HG03139 (cell line): ENCODE results near the gene JRKL.
"Not testable (repeated sequence)": the region's sequence is repeated elsewhere in the genome, so short reads cannot be mapped to it uniquely, and the experiment has no call there.

Experiments used
- ATAC-seq: cut with Tn5 transposase; IDR thresholded peaks from one replicate; pipeline ENCODE4 v1.9.1; 2021; ENCODE audit not compliant: unreplicated experiment

The JRKL gene

DNA sequence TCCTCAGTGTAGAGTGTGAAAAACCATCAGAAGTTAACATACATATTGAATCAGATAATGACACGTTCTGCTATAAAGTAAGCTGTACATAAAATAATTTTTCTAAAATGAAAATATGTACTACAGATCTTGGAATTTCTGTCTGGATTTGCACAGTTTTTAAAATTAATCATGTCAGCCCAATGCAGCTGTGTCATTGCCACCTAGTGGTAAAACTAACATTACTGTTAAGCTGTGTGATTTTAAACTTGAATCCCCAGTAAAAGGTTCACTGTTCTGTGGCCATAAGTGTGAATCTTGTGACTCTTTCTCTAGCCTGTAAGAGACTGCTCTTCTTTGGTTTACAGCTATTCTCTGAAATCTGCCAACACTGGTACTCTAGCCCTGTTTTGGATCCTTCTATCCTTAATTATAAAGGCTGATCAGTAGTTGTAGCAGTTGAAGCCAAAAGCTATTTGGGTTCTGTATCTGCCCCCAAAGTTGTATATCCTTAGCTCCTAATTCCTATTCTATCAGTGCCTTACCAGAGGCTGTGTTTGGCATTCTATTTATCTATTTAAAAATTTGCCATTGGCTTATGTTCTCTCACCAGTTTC is 4.0 kb downstream of the JRKL start:
- ATAC-seq: no peak

- ATAC-seq: no peak
These were observed 5.0 kb downstream of the JRKL start for GRCh38 chr11:96394773-96395172.

DNA sequence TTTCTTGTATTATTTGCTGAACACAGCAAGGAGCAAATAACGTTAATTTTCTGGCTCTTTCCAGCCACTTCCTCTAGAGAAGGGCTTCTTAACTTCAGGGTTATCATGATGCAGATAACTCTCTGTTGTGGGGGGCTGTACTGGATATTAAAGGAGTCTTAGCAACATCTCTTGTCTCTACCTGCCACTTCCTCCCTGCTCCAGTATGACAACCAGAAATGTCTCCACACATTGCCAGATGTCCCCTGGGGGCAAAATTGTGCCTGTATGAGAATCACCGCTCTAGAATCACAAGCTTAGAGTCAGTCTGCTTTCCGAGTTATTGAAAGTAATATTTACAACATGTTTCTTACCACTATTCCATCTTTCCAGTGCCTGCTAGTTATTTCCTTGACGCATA is 6.8 kb downstream of the JRKL start:
- ATAC-seq: no peak

DNA sequence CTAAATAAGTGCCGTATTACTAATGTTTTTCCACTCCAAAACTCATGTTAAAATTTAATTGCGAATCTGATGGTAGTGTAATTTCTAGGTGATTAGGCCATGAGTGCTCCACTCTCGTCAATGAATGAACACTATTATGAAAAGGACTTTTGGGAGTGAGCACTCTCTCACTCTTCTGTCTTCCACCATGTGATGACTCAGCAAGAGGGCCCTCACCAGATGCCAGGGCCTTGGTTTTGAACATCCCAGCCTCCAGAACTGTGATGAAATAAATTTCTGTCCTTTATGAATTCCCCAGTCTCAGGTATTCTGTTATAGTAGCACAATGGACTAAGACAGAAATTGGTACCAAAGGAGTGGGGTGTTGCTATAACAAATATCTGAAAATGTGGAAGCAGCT is 8.1 kb downstream of the JRKL start:
- no peak for ATAC-seq

- ATAC-seq: no peak
These were observed 10.9 kb downstream of the JRKL start for GRCh38 chr11:96400697-96401096.

GRCh38 chr11:96411412-96411811 is 21.6 kb downstream of the JRKL start:
- ATAC-seq: not testable (repeated sequence)

DNA sequence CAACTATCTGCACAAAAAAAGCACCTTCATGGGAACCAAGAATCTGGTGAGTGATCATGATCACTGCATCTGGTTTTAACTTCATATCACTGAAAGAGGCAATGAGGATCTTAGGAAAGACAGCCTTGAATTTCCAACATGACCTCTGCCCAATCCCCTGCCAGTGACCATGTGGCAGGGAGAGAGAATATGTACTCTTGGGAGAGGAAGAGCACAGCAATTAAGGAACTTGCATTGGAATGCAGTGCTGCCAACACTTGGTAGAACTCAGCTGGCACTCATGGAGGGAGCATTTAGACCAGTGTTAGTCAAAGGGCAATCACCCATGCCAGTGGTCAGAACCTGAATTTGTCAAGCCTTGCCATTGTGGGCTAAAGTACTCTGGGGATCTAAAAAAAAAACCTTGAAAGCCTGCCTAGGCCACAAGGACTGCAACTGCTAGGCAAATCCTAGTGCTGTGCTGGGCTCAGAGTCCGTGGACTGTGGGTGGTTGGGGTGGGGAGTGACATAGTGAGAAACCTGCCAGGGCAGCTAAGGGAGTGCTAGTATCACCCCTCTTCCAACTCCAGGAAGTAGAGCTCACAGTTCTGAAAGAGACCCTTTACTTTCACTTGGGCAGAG is 23.1 kb downstream of the JRKL start:
- ATAC-seq: no peak

- ATAC-seq: no peak
These were observed 23.6 kb downstream of the JRKL start for GRCh38 chr11:96413408-96413807.

DNA sequence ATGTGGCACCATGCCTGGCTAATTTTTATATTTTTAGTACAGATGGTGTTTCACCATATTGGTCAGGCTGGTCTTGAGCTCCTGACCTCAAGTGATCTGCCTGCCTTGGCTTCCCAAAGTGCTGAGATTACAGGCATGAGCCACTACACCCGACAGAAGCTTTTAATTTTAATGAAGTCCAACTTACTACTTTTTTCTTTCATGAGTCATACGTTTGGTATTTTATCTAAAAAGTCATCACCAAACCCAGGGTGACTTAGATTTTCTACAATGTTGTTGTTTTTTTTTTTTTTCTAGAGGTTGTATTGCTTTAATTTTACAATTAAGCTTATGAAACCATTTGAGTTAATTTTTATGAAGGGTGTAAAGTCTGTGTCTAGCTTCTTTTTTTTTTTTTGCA is 34.9 kb downstream of the JRKL start:
- ATAC-seq: no peak

DNA sequence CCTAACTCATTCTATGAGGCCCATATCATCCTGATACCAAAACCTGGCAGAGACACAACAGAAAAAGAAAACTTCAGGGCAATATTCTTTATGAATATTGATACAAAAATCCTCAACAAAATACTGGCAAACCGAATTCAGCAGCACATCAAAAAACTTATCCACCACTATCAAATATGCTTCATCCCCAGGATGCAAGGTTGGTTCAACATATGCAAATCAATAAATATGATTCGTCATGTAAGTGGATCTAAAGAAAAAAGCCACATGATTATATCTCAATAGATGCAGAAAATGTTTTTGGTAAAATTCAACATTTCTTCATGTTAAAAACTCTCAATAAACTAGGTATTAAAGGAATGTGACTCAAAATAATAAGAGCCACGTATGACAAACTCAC is 40.9 kb downstream of the JRKL start:
- ATAC-seq: no peak

DNA sequence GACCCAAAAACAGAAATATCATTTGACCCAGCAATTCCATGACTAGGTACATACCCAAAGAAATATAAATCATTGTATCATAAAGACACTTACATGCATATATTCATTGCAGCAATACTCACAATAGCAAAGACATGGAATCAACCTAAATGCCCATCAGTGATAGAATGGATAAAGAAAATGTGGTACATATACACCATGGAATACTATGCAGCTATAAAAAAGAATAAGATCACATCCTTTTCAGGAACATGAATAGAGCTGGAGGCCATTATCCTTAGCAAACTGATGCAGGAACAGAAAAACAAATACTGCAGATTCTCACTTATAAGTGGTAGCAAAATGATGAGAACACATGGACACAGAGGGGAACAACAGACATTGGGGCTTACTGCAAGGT is 42.8 kb downstream of the JRKL start:
- ATAC-seq: not testable (repeated sequence)
